ENCODE results near the gene CEMP1.

DNA sequence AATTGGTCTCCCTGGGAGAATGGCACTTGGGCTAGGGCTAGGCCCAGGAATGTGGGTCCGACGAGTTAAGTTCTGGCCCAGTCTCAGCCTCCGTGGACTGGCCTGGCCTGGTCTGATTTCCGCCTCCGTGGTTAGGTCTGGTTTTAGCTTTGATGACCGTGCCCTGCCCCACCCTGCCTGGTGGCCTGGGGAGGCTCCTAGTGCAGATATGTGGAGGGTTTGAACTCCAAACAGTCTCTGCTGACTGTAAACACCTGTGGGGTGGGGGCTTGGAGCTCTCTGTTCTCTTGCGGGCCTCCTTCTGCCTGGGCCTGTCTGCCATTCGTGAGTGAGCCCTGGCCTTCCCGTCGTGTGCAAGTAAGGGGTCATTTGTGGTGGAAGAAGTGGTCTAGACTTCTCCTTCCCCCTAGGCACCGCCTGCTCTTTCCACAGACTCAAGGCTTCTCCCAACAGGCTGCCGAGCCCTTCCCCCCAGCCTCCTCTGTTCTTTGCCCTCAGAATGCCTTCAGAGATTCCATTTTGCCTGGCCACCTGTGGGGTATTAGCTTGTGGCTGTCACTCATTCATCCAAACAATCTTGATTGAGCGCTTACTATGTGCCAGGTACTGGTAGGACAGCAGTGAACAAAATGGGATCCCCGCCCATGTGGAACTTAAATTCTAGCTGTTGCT is 15.9 kb downstream of the CEMP1 start:
- TF ChIP-seq, protein P1, sequence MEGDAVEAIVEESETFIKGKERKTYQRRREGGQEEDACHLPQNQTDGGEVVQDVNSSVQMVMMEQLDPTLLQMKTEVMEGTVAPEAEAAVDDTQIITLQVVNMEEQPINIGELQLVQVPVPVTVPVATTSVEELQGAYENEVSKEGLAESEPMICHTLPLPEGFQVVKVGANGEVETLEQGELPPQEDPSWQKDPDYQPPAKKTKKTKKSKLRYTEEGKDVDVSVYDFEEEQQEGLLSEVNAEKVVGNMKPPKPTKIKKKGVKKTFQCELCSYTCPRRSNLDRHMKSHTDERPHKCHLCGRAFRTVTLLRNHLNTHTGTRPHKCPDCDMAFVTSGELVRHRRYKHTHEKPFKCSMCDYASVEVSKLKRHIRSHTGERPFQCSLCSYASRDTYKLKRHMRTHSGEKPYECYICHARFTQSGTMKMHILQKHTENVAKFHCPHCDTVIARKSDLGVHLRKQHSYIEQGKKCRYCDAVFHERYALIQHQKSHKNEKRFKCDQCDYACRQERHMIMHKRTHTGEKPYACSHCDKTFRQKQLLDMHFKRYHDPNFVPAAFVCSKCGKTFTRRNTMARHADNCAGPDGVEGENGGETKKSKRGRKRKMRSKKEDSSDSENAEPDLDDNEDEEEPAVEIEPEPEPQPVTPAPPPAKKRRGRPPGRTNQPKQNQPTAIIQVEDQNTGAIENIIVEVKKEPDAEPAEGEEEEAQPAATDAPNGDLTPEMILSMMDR (IDR thresholded peaks at IDR 0.05), result no peak
- peak in 2 of 3 donors; percentile 9 to 51 for TF ChIP-seq POLR2A (IDR thresholded peaks at IDR 0.05)

Data from body of pancreas (tissue), 4 donors.